OCI-LY1 (cell line): ENCODE data around the gene GRB10.

Experiments
- H2AFZ ChIP-seq: fragments of 200-600 bp; sonication (generic), shearing (Covaris generic); 2 replicates; pipeline ENCODE4 v1.6.0; 2014; ENCODE audit warnings: antibody characterized with exemption, mild to moderate bottlenecking, low read length
- H3F3A ChIP-seq: fragments of 200-600 bp; sonication (generic), shearing (Covaris generic); 2 replicates; pipeline ENCODE4 v1.6.0; 2014; ENCODE audit warnings: mild to moderate bottlenecking, antibody characterized with exemption, low read length, moderate library complexity; ENCODE audit not compliant: insufficient read depth
- H3K27ac ChIP-seq: fragments of 200-600 bp; sonication (generic); 2 replicates; pipeline ENCODE4 v1.5.1; 2014; ENCODE audit warnings: low read length, mixed run types, mild to moderate bottlenecking, low read depth; ENCODE audit not compliant: poor library complexity, severe bottlenecking
- H3K27me3 ChIP-seq: fragments of 200-600 bp; sonication (generic); 2 replicates; pipeline ENCODE4 v1.6.0; 2014; ENCODE audit warnings: antibody characterized with exemption, mild to moderate bottlenecking, low read length, moderate library complexity; ENCODE audit not compliant: insufficient read depth
- H3K36me3 ChIP-seq: fragments of 200-600 bp; sonication (generic); 2 replicates; pipeline ENCODE4 v1.6.1; 2014; ENCODE audit warnings: mild to moderate bottlenecking, antibody characterized with exemption, low read length, moderate library complexity, mixed read lengths; ENCODE audit not compliant: insufficient read depth
- H3K4me1 ChIP-seq: fragments of 200-600 bp; sonication (generic); 2 replicates; pipeline ENCODE4 v1.5.1; 2014; ENCODE audit warnings: mild to moderate bottlenecking, low read length, moderate library complexity; ENCODE audit not compliant: insufficient read depth, severe bottlenecking
- H3K4me2 ChIP-seq: fragments of 200-600 bp; sonication (generic), shearing (Covaris generic); 2 replicates; pipeline ENCODE4 v1.6.1; 2014; ENCODE audit warnings: low read length
- H3K4me3 ChIP-seq: fragments of 200-600 bp; sonication (generic); 2 replicates; pipeline ENCODE4 v1.5.1; 2014; ENCODE audit warnings: low read length, low read depth, mild to moderate bottlenecking, mixed read lengths; ENCODE audit not compliant: poor library complexity, severe bottlenecking
- H3K79me2 ChIP-seq: fragments of 200-600 bp; shearing (Covaris generic); 2 replicates; pipeline ENCODE4 v1.6.1; 2016; ENCODE audit warnings: mixed run types, low read length, mixed read lengths; ENCODE audit not compliant: insufficient read depth
- H3K9ac ChIP-seq: fragments of 200-600 bp; sonication (generic), shearing (Covaris generic); 2 replicates; pipeline ENCODE4 v1.6.1; 2014; ENCODE audit warnings: mild to moderate bottlenecking, low read length, mixed read lengths
- H3K9me2 ChIP-seq: fragments of 200-600 bp; sonication (generic), shearing (Covaris generic); 2 replicates; pipeline ENCODE4 v1.6.1; 2014; ENCODE audit warnings: low read depth, mild to moderate bottlenecking, low read length, mixed read lengths
- H3K9me3 ChIP-seq: fragments of 200-600 bp; shearing (Covaris generic); 2 replicates; pipeline ENCODE4 v1.6.1; 2014; ENCODE audit warnings: low read length, mixed read lengths
- H4K20me1 ChIP-seq: fragments of 200-600 bp; sonication (generic), shearing (Covaris generic); 2 replicates; pipeline ENCODE4 v1.6.0; 2016; ENCODE audit warnings: mild to moderate bottlenecking, low read length; ENCODE audit not compliant: insufficient read depth
- CTCF ChIP-seq: fragments of 200-600 bp; sonication (generic), shearing (Covaris generic); IDR thresholded peaks from 2 replicates; pipeline ENCODE4 v1.5.1; 2017; ENCODE audit warnings: mild to moderate bottlenecking, antibody characterized with exemption, low read length, moderate library complexity, mixed read lengths
- EZH2 ChIP-seq: fragments of 200-600 bp; sonication (generic), shearing (Covaris generic); IDR thresholded peaks from 2 replicates; pipeline ENCODE4 v1.8.0; 2017; ENCODE audit warnings: borderline replicate concordance, mixed run types, mild to moderate bottlenecking, antibody characterized with exemption, low read length, moderate library complexity, mixed read lengths

Gene GRB10

GRCh38 chr7:50781381-50782293, 1.1 kb downstream of the GRB10 start:
- Histone ChIP-seq H3K4me2 (no peak overlapping the region), H3K36me3 (no peaks in the 10 kb centered on the region), H3K27me3 (no peaks in the 10 kb centered on the region), H3K4me1 (no peaks in the 10 kb centered on the region), H3K9me2 (no peaks in the 10 kb centered on the region), H3K27ac (no peak overlapping the region), H4K20me1 (no peaks in the 10 kb centered on the region), H3F3A (no peaks in the 10 kb centered on the region), H3K9me3 (no peaks in the 10 kb centered on the region), H3K9ac (no peak overlapping the region), H3K4me3 (no peak overlapping the region), H3K79me2 (no peaks in the 10 kb centered on the region), H2AFZ (no peak overlapping the region)
- TF ChIP-seq CTCF, result no peak
- TF ChIP-seq EZH2, result no peak

DNA sequence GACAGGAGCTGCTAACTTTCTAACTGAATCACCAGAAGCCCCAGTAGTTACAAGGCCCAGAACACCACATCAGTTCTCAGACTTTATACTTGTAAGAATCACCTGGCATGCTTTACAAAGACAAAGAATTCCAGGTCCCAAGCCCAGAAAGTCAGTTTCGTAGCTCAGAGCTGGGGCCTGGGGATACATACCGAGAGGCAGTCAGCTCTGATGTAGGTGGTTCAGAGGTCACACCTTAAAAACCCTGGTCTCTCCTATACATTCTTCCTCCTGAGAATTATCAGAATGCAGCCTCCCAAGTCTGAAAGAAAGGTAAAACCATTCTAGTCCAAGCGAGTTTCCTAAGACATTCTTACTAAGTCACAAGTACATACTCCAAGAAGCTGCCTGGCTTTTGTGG, 2.3 kb downstream of the GRB10 start:
- TF ChIP-seq CTCF (no peak), EZH2 (no peak)
- Histone ChIP-seq H3K9ac (no peak overlapping the region), H4K20me1 (no peaks in the 10 kb centered on the region), H3K4me3 (no peak overlapping the region), H3K9me2 (no peaks in the 10 kb centered on the region), H2AFZ (no peak overlapping the region), H3K27me3 (no peaks in the 10 kb centered on the region), H3K4me1 (no peaks in the 10 kb centered on the region), H3K4me2 (no peak overlapping the region), H3K79me2 (no peaks in the 10 kb centered on the region), H3K9me3 (no peaks in the 10 kb centered on the region), H3K36me3 (no peaks in the 10 kb centered on the region), H3K27ac (no peak overlapping the region), H3F3A (no peaks in the 10 kb centered on the region)

GRCh38 chr7:50779427-50779826, 3.3 kb downstream of the GRB10 start:
- no peak overlapping the region for H3K27ac ChIP-seq
- no peaks in the 10 kb centered on the region for H3K4me1 ChIP-seq

More at GRCh38 chr7:50779427-50779826, 3.3 kb downstream of the GRB10 start:
- Histone ChIP-seq H3K9ac (no peak overlapping the region), H3K36me3 (no peaks in the 10 kb centered on the region), H4K20me1 (no peaks in the 10 kb centered on the region), H2AFZ (no peak overlapping the region), H3F3A (no peaks in the 10 kb centered on the region), H3K4me3 (no peak overlapping the region), H3K9me2 (no peaks in the 10 kb centered on the region), H3K27me3 (no peaks in the 10 kb centered on the region), H3K4me2 (no peak overlapping the region), H3K79me2 (no peaks in the 10 kb centered on the region), H3K9me3 (no peaks in the 10 kb centered on the region)
- no peak for TF ChIP-seq CTCF
- no peak for TF ChIP-seq EZH2
